IPS-18c (cell line): ENCODE results near the gene FYCO1.

Source experiments
- H3K4me3 ChIP-seq: 2 replicates; pipeline ENCODE4 v1.7.0; 2013; ENCODE audit warnings: low read depth, mild to moderate bottlenecking, low read length, moderate library complexity; ENCODE audit not compliant: insufficient read depth
- H3K9me3 ChIP-seq: one replicate; pipeline ENCODE4 v1.6.1; 2013; ENCODE audit warnings: mild to moderate bottlenecking, low read length, moderate library complexity; ENCODE audit not compliant: control insufficient read depth, insufficient read depth

The FYCO1 gene

GRCh38 chr3:45942051-45942825 lies 53.4 kb downstream of the FYCO1 start:
- Histone ChIP-seq H3K4me3 (no peak overlapping the region), H3K9me3 (no peaks in the 10 kb centered on the region)

DNA sequence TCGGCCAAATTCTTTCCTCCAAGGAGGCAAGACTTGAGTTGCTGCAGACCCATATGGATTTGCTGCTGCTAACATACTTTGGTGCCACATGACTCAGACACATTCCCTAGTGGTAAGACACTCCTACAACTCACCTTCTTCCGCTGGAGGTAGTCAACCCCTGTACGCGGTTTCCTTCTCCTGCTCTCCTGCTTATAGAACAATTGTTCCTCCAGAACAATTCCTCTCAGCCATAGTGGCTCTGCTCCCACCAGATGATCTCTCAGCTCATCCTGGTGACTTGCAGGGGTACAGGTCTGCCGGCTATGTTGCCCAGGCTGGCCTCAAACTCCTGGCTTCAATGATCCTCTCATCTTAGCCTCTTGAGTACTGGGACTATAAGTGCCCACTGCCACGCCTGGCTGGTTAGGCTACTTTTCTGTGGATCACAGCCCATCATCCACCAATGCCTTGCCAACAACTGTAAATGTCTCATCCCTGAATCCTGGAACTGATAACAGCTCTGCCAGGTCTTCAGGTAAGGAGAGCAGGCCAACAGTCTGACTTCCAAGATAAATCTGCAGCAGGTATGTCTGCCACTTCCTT lies 54.8 kb downstream of the FYCO1 start:
- Histone ChIP-seq H3K9me3 (no peaks in the 10 kb centered on the region), H3K4me3 (no peak overlapping the region)

- no peak overlapping the region for H3K4me3 ChIP-seq
- H3K9me3 ChIP-seq, result no peaks in the 10 kb centered on the region
Measured at GRCh38 chr3:45940004-45940780, 55.4 kb downstream of the FYCO1 start.

DNA sequence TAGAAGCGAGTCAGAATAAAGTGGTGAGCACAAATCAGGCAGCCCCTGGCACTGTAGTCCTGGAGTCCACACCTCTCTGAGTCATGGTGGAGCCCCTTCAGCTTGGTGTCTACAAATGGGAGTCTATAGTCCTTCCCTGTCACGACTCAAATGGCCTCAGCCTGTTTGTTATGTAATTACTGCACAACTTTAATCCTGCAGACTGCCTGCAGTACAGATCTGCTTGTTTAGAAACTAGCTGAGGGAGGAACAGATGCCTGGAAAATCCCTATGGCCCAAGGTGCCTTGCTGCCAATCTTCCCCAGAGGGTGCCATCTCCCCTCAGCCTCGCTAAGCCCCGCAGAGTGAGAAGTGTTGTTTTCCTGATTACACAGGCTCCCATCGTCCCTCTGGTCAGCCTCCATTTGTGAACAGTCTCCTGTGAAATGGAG lies 56.3 kb downstream of the FYCO1 start:
- Histone ChIP-seq H3K4me3 (no peak overlapping the region), H3K9me3 (no peaks in the 10 kb centered on the region)

GRCh38 chr3:45938864-45939263 lies 56.8 kb downstream of the FYCO1 start:
- Histone ChIP-seq H3K9me3 (no peaks in the 10 kb centered on the region), H3K4me3 (no peak overlapping the region)

GRCh38 chr3:45938043-45938435 lies 57.6 kb downstream of the FYCO1 start:
- Histone ChIP-seq H3K9me3 (no peaks in the 10 kb centered on the region), H3K4me3 (no peak overlapping the region)

DNA sequence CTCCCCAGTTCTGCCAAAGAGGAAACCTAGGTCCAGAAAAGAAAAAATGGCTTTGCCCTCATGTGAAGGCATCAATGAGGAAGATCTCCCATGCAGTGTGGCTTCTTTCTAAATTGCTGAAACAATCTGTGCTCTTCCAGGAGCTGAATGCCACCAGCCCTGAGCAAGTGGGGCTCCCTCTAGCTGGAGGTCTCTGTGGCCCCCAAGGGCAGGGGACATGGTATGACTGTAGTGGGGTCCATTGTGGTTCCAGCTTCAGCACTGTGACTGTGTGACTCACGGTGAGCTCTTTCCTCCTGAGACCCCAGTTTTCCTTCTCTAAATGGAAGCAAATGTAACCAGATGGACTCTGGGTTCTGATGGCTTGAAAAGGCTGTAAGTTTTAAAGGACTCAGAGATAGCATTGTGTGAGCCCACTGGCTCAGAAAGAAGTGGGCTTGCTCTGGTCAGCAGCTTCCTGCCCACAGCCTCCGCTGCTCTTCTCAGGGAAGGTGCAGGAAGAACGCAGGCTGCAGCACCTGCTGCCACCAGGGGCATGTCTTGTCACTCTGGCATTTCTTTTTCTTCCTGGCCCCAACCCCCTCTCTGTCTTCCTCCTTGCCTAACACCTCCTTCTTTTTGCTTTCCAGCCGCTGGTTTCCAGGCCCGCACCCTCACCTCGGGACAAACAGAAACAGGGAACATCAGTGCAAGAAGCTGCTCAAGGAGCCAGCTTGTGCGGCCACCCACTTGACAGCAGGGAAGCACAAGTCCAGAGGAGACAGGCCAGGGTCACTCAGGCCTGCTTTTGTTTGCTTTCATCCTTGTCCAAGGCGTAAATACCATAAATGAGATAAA lies 58.2 kb downstream of the FYCO1 start:
- Histone ChIP-seq H3K4me3 (no peak overlapping the region), H3K9me3 (no peaks in the 10 kb centered on the region)

- H3K9me3 ChIP-seq, result no peaks in the 10 kb centered on the region
- H3K4me3 ChIP-seq, result no peak overlapping the region
Measured at GRCh38 chr3:45936261-45936660, 59.4 kb downstream of the FYCO1 start.

- Histone ChIP-seq H3K4me3 (no peak overlapping the region), H3K9me3 (no peaks in the 10 kb centered on the region)
Measured at GRCh38 chr3:45933591-45933990, 62.0 kb downstream of the FYCO1 start.

DNA sequence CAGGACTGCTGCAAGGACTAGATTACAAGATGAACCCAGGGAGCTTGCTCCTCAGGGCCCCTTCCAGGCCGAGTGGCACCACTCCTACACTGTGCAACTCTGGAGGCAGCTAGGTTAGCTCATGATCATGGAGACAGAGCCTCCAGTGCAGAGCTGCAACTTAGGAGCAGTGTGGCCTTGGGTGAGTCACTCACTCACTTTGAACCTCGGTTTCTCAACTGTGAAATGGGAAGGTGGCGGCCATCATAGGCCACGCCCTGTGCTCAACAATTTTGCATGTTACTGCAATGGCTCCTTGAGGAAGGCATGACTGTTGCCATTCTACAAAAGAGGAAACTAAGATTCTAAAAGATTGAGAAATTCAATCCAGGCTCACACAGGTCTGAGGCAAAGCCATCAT lies 63.5 kb downstream of the FYCO1 start:
- Histone ChIP-seq H3K9me3 (no peaks in the 10 kb centered on the region), H3K4me3 (no peak overlapping the region)

GRCh38 chr3:45931496-45931895 lies 64.1 kb downstream of the FYCO1 start:
- Histone ChIP-seq H3K9me3 (no peaks in the 10 kb centered on the region), H3K4me3 (no peak overlapping the region)

GRCh38 chr3:45929042-45929679 lies 66.5 kb downstream of the FYCO1 start:
- Histone ChIP-seq H3K9me3 (no peaks in the 10 kb centered on the region), H3K4me3 (no peak overlapping the region)

- Histone ChIP-seq H3K4me3 (no peak overlapping the region), H3K9me3 (no peaks in the 10 kb centered on the region)
Measured at GRCh38 chr3:45927881-45928280, 67.7 kb downstream of the FYCO1 start.

DNA sequence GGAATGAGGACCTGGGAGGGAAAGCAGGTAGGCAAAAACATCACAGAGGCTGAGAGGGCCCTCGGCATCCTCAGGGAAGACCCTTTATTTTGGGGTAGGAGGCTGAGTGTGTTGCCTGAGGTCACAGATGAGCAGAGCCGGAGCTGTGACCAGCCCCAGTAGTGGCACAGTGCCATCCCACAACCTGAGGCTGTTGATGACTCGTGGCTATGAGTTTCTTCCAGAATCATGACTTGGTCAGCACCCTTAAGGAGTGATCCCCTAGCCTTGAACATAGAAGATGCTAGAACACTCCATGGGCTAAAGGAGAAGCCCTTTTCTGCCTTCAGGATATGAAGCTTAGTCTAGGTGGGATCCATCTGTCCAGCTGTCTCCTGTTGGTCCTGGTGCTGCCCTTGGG lies 71.9 kb downstream of the FYCO1 start:
- no peak overlapping the region for H3K4me3 ChIP-seq
- H3K9me3 ChIP-seq, result no peaks in the 10 kb centered on the region

DNA sequence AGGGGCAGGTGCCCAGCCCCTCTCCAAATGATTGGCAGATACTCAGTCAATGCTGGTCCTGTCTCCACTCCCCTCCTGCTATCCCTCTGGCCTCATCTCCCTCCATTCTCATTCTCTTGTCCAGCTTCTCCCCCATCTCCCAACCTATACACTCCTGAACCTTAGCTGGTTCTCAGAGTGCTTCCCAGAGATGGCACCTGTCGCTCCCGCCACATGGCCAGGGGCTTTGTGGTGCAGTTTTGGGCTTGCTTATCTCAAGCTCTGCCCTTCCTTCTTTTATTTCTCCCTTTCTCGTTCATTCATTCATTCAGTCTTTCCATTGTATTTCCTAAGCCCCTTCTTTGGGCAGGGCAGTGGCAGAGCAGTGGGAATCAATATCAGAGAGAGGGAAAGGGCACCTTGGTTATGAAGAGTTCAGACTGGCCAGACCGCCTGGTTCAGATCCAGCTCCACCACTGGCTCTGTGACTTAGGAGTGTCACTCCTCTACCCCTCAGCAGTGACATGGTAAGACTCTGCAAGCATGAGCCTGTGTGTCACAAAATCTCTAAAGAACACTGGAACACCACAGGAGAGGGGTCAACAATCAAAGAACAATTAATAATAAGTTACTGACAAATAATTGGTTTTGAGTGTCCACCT lies 72.6 kb downstream of the FYCO1 start:
- Histone ChIP-seq H3K9me3 (no peaks in the 10 kb centered on the region), H3K4me3 (no peak overlapping the region)

GRCh38 chr3:45922039-45922326 lies 73.6 kb downstream of the FYCO1 start:
- H3K9me3 ChIP-seq, result no peaks in the 10 kb centered on the region
- H3K4me3 ChIP-seq, result no peak overlapping the region
